IMR-90 (cell line): ENCODE results near the gene ZNF665.
A peak's percentile ranks its signal among the peaks of the same experiment; 100 is the strongest.

ENCODE experiments used
- BHLHE40 ChIP-seq: fragments of 150-350 bp; IDR thresholded peaks from 2 replicates; pipeline ENCODE4 v1.6.1; 2016; ENCODE audit warnings: mild to moderate bottlenecking, low read depth, low read length
- FOS ChIP-seq: fragments of 150-350 bp; IDR thresholded peaks from 2 replicates; pipeline ENCODE4 v1.6.1; 2016; ENCODE audit warnings: low read depth, low read length
- MAFK ChIP-seq: IDR thresholded peaks from 2 replicates; pipeline ENCODE4 v1.6.1; 2012; ENCODE audit warnings: low read depth, low read length, improper control_type of control experiment
- POLR2A ChIP-seq: IDR thresholded peaks from 2 replicates; pipeline ENCODE4 v1.6.1; 2012; ENCODE audit warnings: mild to moderate bottlenecking, low read depth, low read length
- RAD21 ChIP-seq: IDR thresholded peaks from 2 replicates; pipeline ENCODE4 v1.6.1; 2012; ENCODE audit warnings: low read length, improper control_type of control experiment
- RCOR1 ChIP-seq: IDR thresholded peaks from 2 replicates; pipeline ENCODE4 v1.6.1; 2012; ENCODE audit warnings: mild to moderate bottlenecking, low read length, improper control_type of control experiment; ENCODE audit not compliant: insufficient replicate concordance
- RFX5 ChIP-seq: IDR thresholded peaks from 2 replicates; pipeline ENCODE4 v1.8.0; 2012; ENCODE audit warnings: low read depth, mild to moderate bottlenecking, low read length, moderate library complexity
- SMC3 ChIP-seq: fragments of 150-350 bp; IDR thresholded peaks from 2 replicates; pipeline ENCODE4 v1.6.1; 2016; ENCODE audit warnings: low read depth, mild to moderate bottlenecking, antibody characterized with exemption, low read length, moderate library complexity
- TF ChIP-seq, protein P1 (sequence below): conservative IDR thresholded peaks from 2 replicates; pipeline ENCODE4 v1.5.1; 2012; ENCODE audit warnings: mild to moderate bottlenecking, low read depth, low read length, improper control_type of control experiment

- TF ChIP-seq, protein P1, sequence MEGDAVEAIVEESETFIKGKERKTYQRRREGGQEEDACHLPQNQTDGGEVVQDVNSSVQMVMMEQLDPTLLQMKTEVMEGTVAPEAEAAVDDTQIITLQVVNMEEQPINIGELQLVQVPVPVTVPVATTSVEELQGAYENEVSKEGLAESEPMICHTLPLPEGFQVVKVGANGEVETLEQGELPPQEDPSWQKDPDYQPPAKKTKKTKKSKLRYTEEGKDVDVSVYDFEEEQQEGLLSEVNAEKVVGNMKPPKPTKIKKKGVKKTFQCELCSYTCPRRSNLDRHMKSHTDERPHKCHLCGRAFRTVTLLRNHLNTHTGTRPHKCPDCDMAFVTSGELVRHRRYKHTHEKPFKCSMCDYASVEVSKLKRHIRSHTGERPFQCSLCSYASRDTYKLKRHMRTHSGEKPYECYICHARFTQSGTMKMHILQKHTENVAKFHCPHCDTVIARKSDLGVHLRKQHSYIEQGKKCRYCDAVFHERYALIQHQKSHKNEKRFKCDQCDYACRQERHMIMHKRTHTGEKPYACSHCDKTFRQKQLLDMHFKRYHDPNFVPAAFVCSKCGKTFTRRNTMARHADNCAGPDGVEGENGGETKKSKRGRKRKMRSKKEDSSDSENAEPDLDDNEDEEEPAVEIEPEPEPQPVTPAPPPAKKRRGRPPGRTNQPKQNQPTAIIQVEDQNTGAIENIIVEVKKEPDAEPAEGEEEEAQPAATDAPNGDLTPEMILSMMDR: no peak
- TF ChIP-seq POLR2A (no peak), RAD21 (no peak), FOS (peak; percentile 16; the same call in 1 of the 2 replicates), MAFK (no peak), RFX5 (no peak), SMC3 (no peak), BHLHE40 (no peak), RCOR1 (no peak)
These were observed 11.0 kb downstream of the ZNF665 start for GRCh38 chr19:53182202-53182601.
